Measurements from ENCODE around the gene JPH2. TPM values are rescaled to one million over a fixed set of nuclear protein-coding genes. Genes with fewer than 3 reads are reported as not detected.

JPH2 gene
- total and polyA plus RNA-seq, 2 of the 4 experiments (the other 2 are of a cell fraction): 0.44 to 0.54 TPM

GRCh38 chr20:44081476-44081875 lies 105.5 kb downstream of the JPH2 start:
- peak overlapping the region; percentile 67; the same call in 1 of the 2 replicates for H3K4ac ChIP-seq (ENCODE audit: low read depth, low read length)
- BruUV-seq (replicated peaks): no TSS peak
- ATAC-seq (ENCODE audit: low read depth) (no peak), DNase-seq (no peak)
- 0 out of 2 replicates have a peak overlapping the region, but pooled peaks have one; percentile 12 for H4K91ac ChIP-seq (ENCODE audit: insufficient read depth, low read depth, low read length)
- H2AFZ ChIP-seq (replicated peaks; ENCODE audit: low read length, poor library complexity): no peak overlapping the region
- no peak overlapping the region for H3K56ac ChIP-seq (ENCODE audit: extremely low read depth, insufficient read depth, low read length)
- H2BK15ac ChIP-seq (ENCODE audit: low read depth, low read length): no peak overlapping the region
- H3K14ac ChIP-seq (replicated peaks; ENCODE audit: low read depth, low read length): no peak overlapping the region
- no peak overlapping the region for H4K5ac ChIP-seq (ENCODE audit: low read depth, low read length)
- in situ Hi-C loops (cut with MboI; ENCODE audit: low sequenced_read_pairs) (loop anchor here (5.0 kb wide), 2 partner anchors 329 to 544 kb away; no protein-coding TSS in a partner anchor), intact Hi-C loops (cut with micrococcal nuclease) (loop anchor here (2.0 to 5.0 kb wide), 2 partner anchors 167 to 619 kb away; partner anchors contain the start of gene TOX2), dilution Hi-C loops (cut with HindIII; ENCODE audit: low sequenced_read_pairs, unreplicated experiment) (no loop called here)
- ChIA-PET POLR2A (ENCODE audit: unreplicated experiment) (no interaction called here), CTCF (interaction anchor here (1.9 kb wide), 1 partner anchor 331 kb away, joined by 21 read pairs; no protein-coding TSS in a partner anchor)
- no peak for TF ChIP-seq MAZ (IDR thresholded peaks at IDR 0.05; ENCODE audit: borderline replicate concordance, low read depth, low read length)
- TF ChIP-seq SMC3 (IDR thresholded peaks at IDR 0.05; ENCODE audit: low read depth, low read length): no peak
- TF ChIP-seq, protein P1, sequence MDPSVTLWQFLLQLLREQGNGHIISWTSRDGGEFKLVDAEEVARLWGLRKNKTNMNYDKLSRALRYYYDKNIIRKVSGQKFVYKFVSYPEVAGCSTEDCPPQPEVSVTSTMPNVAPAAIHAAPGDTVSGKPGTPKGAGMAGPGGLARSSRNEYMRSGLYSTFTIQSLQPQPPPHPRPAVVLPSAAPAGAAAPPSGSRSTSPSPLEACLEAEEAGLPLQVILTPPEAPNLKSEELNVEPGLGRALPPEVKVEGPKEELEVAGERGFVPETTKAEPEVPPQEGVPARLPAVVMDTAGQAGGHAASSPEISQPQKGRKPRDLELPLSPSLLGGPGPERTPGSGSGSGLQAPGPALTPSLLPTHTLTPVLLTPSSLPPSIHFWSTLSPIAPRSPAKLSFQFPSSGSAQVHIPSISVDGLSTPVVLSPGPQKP (IDR thresholded peaks at IDR 0.05; ENCODE audit: borderline replicate concordance, low read depth, low read length): no peak
- TF ChIP-seq MAFK (IDR thresholded peaks at IDR 0.05; ENCODE audit: low read depth, low read length): no peak
- TF ChIP-seq RAD21 (IDR thresholded peaks at IDR 0.05; ENCODE audit: low read length): no peak
- no peak for TF ChIP-seq BHLHE40 (IDR thresholded peaks at IDR 0.05; ENCODE audit: low read depth, low read length)
- TF ChIP-seq USF2 (IDR thresholded peaks at IDR 0.05; ENCODE audit: low read depth, low read length): no peak
- TF ChIP-seq MXI1 (IDR thresholded peaks at IDR 0.05; ENCODE audit: borderline replicate concordance, low read depth, low read length): no peak
- TF ChIP-seq NFE2L2 (IDR thresholded peaks at IDR 0.05; ENCODE audit: low read depth, low read length): no peak
- no peak overlapping the region for H3K27ac ChIP-seq (ENCODE audit: insufficient read depth, low read length)
- no peak overlapping the region for H4K8ac ChIP-seq (ENCODE audit: low read depth in 2 of 2, low read length in 2 of 2)
- H3K18ac ChIP-seq (ENCODE audit: low read depth, low read length): no peak overlapping the region
- H4K20me1 ChIP-seq (ENCODE audit: insufficient read depth, low read length): no peaks in the 10 kb centered on the region
- no peak overlapping the region for H2AK9ac ChIP-seq (replicated peaks; ENCODE audit: low read depth, low read length, poor library complexity)
- no peak overlapping the region for H3K23ac ChIP-seq (ENCODE audit: low read depth, low read length)
- peak overlapping the region; percentile 14; the same call in 1 of the 2 replicates for H2BK20ac ChIP-seq (ENCODE audit: low read depth, low read length)
- no peak overlapping the region for H3K9ac ChIP-seq (ENCODE audit: low read depth, low read length)
- no peaks in the 10 kb centered on the region for H3K36me3 ChIP-seq (ENCODE audit: control insufficient read depth, insufficient read depth, low read length)
- H3K9me1 ChIP-seq (ENCODE audit: insufficient read depth, low read length): peaks cover 5% of the 10 kb centered on the region
- no peak overlapping the region; the same call in 1 of the 2 replicates for H2AK5ac ChIP-seq (ENCODE audit: low read depth, low read length)
- no peaks in the 10 kb centered on the region for H3K27me3 ChIP-seq (ENCODE audit: control insufficient read depth, insufficient read depth, low read length)
- WGBS, 2 experiments (ENCODE audit: extremely low coverage in 2 of 2, insufficient read length in 1 of 2): 40% methylated on average over 1 of the region's 4 CpGs; no CpG with 5 or more reads in 1 of the 2 experiments
- peak overlapping the region; percentile 18; the same call in 1 of the 2 replicates for H2BK120ac ChIP-seq (ENCODE audit: low read depth, low read length)
- peaks cover 11% of the 10 kb centered on the region for H3K4me1 ChIP-seq (ENCODE audit: control insufficient read depth, insufficient read depth, low read length)
- no peak overlapping the region for H3K4me3 ChIP-seq (ENCODE audit: insufficient read depth, low read depth, low read length)
- no peak overlapping the region for H3K4me2 ChIP-seq (ENCODE audit: low read depth, low read length)
- no peaks in the 10 kb centered on the region for H3K79me1 ChIP-seq (ENCODE audit: low read depth in 1 of 2, low read length in 2 of 2)
- H3K9me3 ChIP-seq (ENCODE audit: control insufficient read depth, insufficient read depth, low read length): no peaks in the 10 kb centered on the region
- no peak overlapping the region for H2BK5ac ChIP-seq (ENCODE audit: low read depth, low read length, poor library complexity, severe bottlenecking)
